B cell (primary cell): ENCODE measurements around the gene AADACL3. TPM values are rescaled to one million over a fixed set of nuclear protein-coding genes. Genes with fewer than 3 reads are reported as not detected.

Experiments
- ATAC-seq: fragments of 200-7000 bp; cut with Tn5 transposase; one replicate; pipeline ENCODE4 v1.10.0; 2021; ENCODE audit warnings: low read depth, mild to moderate bottlenecking, moderate number of reproducible peaks, moderate library complexity
- CTCF ChIA-PET: fragments of 350-600 bp; sonication (Branson Sonifier 250); formaldehyde crosslinking; loops from one replicate; lab custom pipeline; 2021; ENCODE audit warnings: antibody characterized with exemption, inconsistent platforms; lab: Charles Lee
- POLR2A ChIA-PET: fragments of 350-600 bp; sonication (Branson Sonifier 250); formaldehyde crosslinking; loops from one replicate; lab custom pipeline; 2021; ENCODE audit warnings: antibody characterized with exemption; lab: Charles Lee
- DNase-seq: peaks from one replicate; pipeline ENCODE4 v3.0.0; 2013
- H2AFZ ChIP-seq: 2 replicates; pipeline ENCODE4 v1.6.1; 2012; ENCODE audit warnings: mild to moderate bottlenecking, low read depth, low read length; ENCODE audit not compliant: insufficient read depth, poor library complexity, severe bottlenecking
- H3K27ac ChIP-seq, 2 donors: 1 replicate in 1 of 2; 2 replicates in 1 of 2; pipeline ENCODE4 v1.5.1; 2012 to 2013; ENCODE audit warnings: low read length in 2 of 2, mild to moderate bottlenecking in 2 of 2, moderate library complexity in 1 of 2
- H3K27me3 ChIP-seq, 4 experiments: fragments of 200-600 bp in 1 of 4; sonication (generic) in 1 of 4; replicated peaks in 1 of 4; 1 replicate in 2 of 4; 2 replicates in 2 of 4; pipeline versions ENCODE4 v1.6.1 to v1.7.0; 2013 to 2016; ENCODE audit warnings: low read length in 3 of 4, mild to moderate bottlenecking in 2 of 4, mixed read lengths in 1 of 4, moderate library complexity in 1 of 4; ENCODE audit not compliant: insufficient read depth in 4 of 4, control insufficient read depth in 3 of 4; ENCODE audit errors: control extremely low read depth in 1 of 4
- H3K36me3 ChIP-seq, 2 experiments: replicated peaks in 1 of 2; 1 replicate in 1 of 2; 2 replicates in 1 of 2; pipeline versions ENCODE4 v1.6.1 to v1.7.1; 2013; ENCODE audit warnings: low read length in 1 of 2; ENCODE audit not compliant: insufficient read depth in 2 of 2, control insufficient read depth in 1 of 2; ENCODE audit errors: control extremely low read depth in 1 of 2, extremely low read depth in 1 of 2
- H3K4me1 ChIP-seq, 2 donors: fragments of 200-600 bp in 1 of 2; sonication (generic) in 1 of 2; 1 replicate in 1 of 2; 2 replicates in 1 of 2; pipeline versions ENCODE4 v1.5.1 to v1.6.1; 2013 to 2017; ENCODE audit warnings: low read length in 2 of 2; ENCODE audit not compliant: control insufficient read depth in 2 of 2, insufficient read depth in 2 of 2
- H3K4me2 ChIP-seq: replicated peaks from 2 replicates; pipeline ENCODE3; 2012; ENCODE audit warnings: mild to moderate bottlenecking, low read depth, low read length; ENCODE audit not compliant: poor library complexity, severe bottlenecking
- H3K4me3 ChIP-seq, 5 experiments: fragments of 200-600 bp in 1 of 5; sonication (generic) in 1 of 5; 1 replicate in 3 of 5; 2 replicates in 2 of 5; pipeline versions ENCODE4 v1.5.1 to v1.7.0; 2011 to 2016; ENCODE audit warnings: low read length in 4 of 5, mild to moderate bottlenecking in 4 of 5, low read depth in 2 of 5, control low read depth in 1 of 5, moderate library complexity in 1 of 5; ENCODE audit not compliant: insufficient read depth in 1 of 5; ENCODE audit errors: control extremely low read depth in 1 of 5, extremely low read depth in 1 of 5
- H3K79me2 ChIP-seq: fragments of 200-600 bp; sonication (generic); one replicate; pipeline ENCODE4 v1.6.0; 2016; ENCODE audit warnings: low read length; ENCODE audit not compliant: control insufficient read depth, insufficient read depth
- H3K9ac ChIP-seq: fragments of 200-600 bp; sonication (generic); 2 replicates; pipeline ENCODE4 v1.6.1; 2017; ENCODE audit warnings: mild to moderate bottlenecking, low read length, moderate library complexity
- H3K9me3 ChIP-seq, 3 donors: one replicate each; pipeline versions ENCODE4 v1.6.1 to v1.7.1; 2013; ENCODE audit warnings: low read length in 2 of 3; ENCODE audit not compliant: control insufficient read depth in 2 of 3, insufficient read depth in 1 of 3; ENCODE audit errors: control extremely low read depth in 1 of 3
- H4K20me1 ChIP-seq: 2 replicates; pipeline ENCODE4 v1.6.0; 2012; ENCODE audit warnings: mild to moderate bottlenecking, low read length; ENCODE audit not compliant: insufficient read depth, control insufficient read depth, poor library complexity, severe bottlenecking
- H3K27ac Mint-ChIP-seq: one replicate; pipeline ENCODE4 v1.8.0; 2021; ENCODE audit warnings: mixed read lengths
- H3K27me3 Mint-ChIP-seq: one replicate; pipeline ENCODE4 v1.8.0; 2021; ENCODE audit warnings: mixed read lengths
- H3K4me1 Mint-ChIP-seq: one replicate; pipeline ENCODE4 v1.8.0; 2021; ENCODE audit warnings: mixed read lengths
- H3K4me3 Mint-ChIP-seq: one replicate; pipeline ENCODE4 v1.8.0; 2021; ENCODE audit warnings: mixed read lengths
- H3K9me3 Mint-ChIP-seq: one replicate; pipeline ENCODE4 v1.8.0; 2022; ENCODE audit warnings: mixed read lengths; ENCODE audit not compliant: insufficient read depth
- CTCF ChIP-seq: fragments of 200-600 bp; IDR thresholded peaks from one replicate; pipeline ENCODE4 v1.8.0; 2022; ENCODE audit warnings: antibody characterized with exemption, mild to moderate bottlenecking
- EZH2 ChIP-seq: IDR thresholded peaks from 2 replicates; pipeline ENCODE4 v1.6.1; 2012; ENCODE audit warnings: borderline replicate concordance, low read depth, mild to moderate bottlenecking, moderate library complexity, low read length; ENCODE audit not compliant: insufficient read depth, poor library complexity, severe bottlenecking
- WGBS: methylation state at CpG from one replicate; pipeline ENCODE4 v1.1.5; 2013; ENCODE audit warnings: missing lambda C conversion rate; ENCODE audit not compliant: insufficient coverage; 5-methylcytosine and 5-hydroxymethylcytosine counted together
- intact Hi-C: fragments of 100-400 bp; cut with micrococcal nuclease; formaldehyde crosslinking; loops from one replicate; pipeline ENCODE4 v1.10.0; 2022
- polyA plus RNA-seq: library from polyadenylated mRNA; depleted of rRNA; stranded (reverse); fragments of >200 nt; gene quantifications from 2 replicates; pipeline ENCODE4 v1.2.3, GENCODE V29; 2012
- total RNA-seq, 2 donors: library from RNA; stranded (reverse); fragments of 120-200 nt in 1 of 2; gene quantifications; 1 replicate in 1 of 2; 2 replicates in 1 of 2; pipeline versions ENCODE4 v1.2.3 to v1.2.4, GENCODE V29; 2013 to 2022

Gene AADACL3
- total and polyA plus RNA-seq, 2 donors (not counting 1 experiment from before 2014, with no cell fraction given): not detected

- Mint-ChIP-seq H3K9me3 (peaks cover 4% of the 10 kb centered on the region), H3K4me1 (no peaks in the 10 kb centered on the region), H3K27me3 (peaks cover 45% of the 10 kb centered on the region), H3K27ac (no peak overlapping the region), H3K4me3 (no peak overlapping the region)
- Histone ChIP-seq H3K9me3 (peaks cover 0 to under 1% (median 0%) of the 10 kb centered on the region in 3 donors), H3K4me1 (no peaks in the 10 kb centered on the region), H3K79me2 (no peaks in the 10 kb centered on the region), H3K27ac (no peak overlapping the region), H3K27me3 (peaks cover 0 to 4% (median 0%) of the 10 kb centered on the region in 4 experiments), H2AFZ (no peak overlapping the region), H3K4me2 (no peak overlapping the region), H4K20me1 (no peaks in the 10 kb centered on the region), H3K36me3 (no peaks in the 10 kb centered on the region), H3K9ac (no peak overlapping the region), H3K4me3 (no peak overlapping the region)
- POLR2A ChIA-PET: no interaction called here
- TF ChIP-seq CTCF (no peak), EZH2 (no peak)
- CTCF ChIA-PET: no interaction called here
- intact Hi-C loops: no loop called here
- no peak for ATAC-seq
- WGBS: 40% methylated on average over 1 of the region's 1 CpG
- DNase-seq: no peak
Observed at GRCh38 chr1:12709091-12709491, 6.8 kb upstream of the AADACL3 start.

DNA sequence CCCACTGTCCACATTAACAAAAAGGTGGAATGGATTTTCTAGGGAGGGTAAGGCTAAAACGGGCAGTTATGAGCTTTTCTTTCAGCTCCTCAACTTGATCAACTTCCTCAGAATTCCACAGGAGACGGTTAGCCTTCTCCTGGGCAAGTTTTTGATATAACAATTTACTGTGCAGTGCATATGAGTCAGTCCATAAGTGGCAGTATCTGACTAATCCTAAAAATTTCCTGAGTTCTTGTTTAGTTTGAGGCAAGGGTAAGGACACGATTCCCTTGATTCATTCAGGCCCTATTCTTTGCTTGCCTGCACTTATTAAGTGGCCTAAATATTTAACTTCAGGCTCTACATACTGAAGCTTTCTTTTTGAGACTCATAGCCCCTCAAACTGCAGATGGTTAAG, 6.2 kb upstream of the AADACL3 start:
- no peak overlapping the region for H3K27ac ChIP-seq
- no peaks in the 10 kb centered on the region for H3K4me1 Mint-ChIP-seq
- DNase-seq (no peak), ATAC-seq (no peak)
- H3K4me3 Mint-ChIP-seq: no peak overlapping the region
- H3K9me3 ChIP-seq: no peaks in the 10 kb centered on the region
- intact Hi-C loops: no loop called here
- no peaks in the 10 kb centered on the region for H3K36me3 ChIP-seq
- H3K9me3 Mint-ChIP-seq: peaks cover 4% of the 10 kb centered on the region
- CTCF ChIA-PET: no interaction called here
- WGBS: no CpG with 5 or more reads among the region's 3 CpGs
- POLR2A ChIA-PET: no interaction called here
- no peaks in the 10 kb centered on the region for H3K4me1 ChIP-seq
- H3K79me2 ChIP-seq: no peaks in the 10 kb centered on the region
- peaks cover 45% of the 10 kb centered on the region for H3K27me3 Mint-ChIP-seq
- TF ChIP-seq EZH2 (no peak), CTCF (no peak)
- H3K4me3 ChIP-seq: no peak overlapping the region
- H2AFZ ChIP-seq: no peak overlapping the region
- H4K20me1 ChIP-seq: no peaks in the 10 kb centered on the region
- no peak overlapping the region for H3K9ac ChIP-seq
- H3K27me3 ChIP-seq: peaks cover 0 to 4% (median 0%) of the 10 kb centered on the region in 4 experiments
- no peak overlapping the region for H3K4me2 ChIP-seq
- no peak overlapping the region for H3K27ac Mint-ChIP-seq
